Osteocyte (in vitro differentiated cells): Measurements from ENCODE around the gene ALKBH4. TPM values are rescaled to one million over a fixed set of nuclear protein-coding genes. Genes with fewer than 3 reads are reported as not detected.
"Not testable (repeated sequence)": the region's sequence is repeated elsewhere in the genome, so short reads cannot be mapped to it uniquely, and the experiment has no call there.

Experiments used
- DNase-seq: peaks from one replicate; pipeline ENCODE4 v3.0.0; 2021; ENCODE audit warnings: mixed read lengths; ENCODE audit not compliant: unreplicated experiment; ENCODE audit errors: extremely low spot score
- H3K27ac Mint-ChIP-seq: one replicate; pipeline ENCODE4 v1.8.0; 2021; ENCODE audit warnings: mild to moderate bottlenecking, mixed read lengths; ENCODE audit not compliant: unreplicated experiment
- H3K27me3 Mint-ChIP-seq: one replicate; pipeline ENCODE4 v1.8.0; 2021; ENCODE audit warnings: mixed read lengths; ENCODE audit not compliant: unreplicated experiment
- H3K36me3 Mint-ChIP-seq: one replicate; pipeline ENCODE4 v1.8.0; 2021; ENCODE audit warnings: mixed read lengths; ENCODE audit not compliant: unreplicated experiment
- H3K4me1 Mint-ChIP-seq: one replicate; pipeline ENCODE4 v1.8.0; 2021; ENCODE audit warnings: mixed read lengths; ENCODE audit not compliant: unreplicated experiment
- H3K4me3 Mint-ChIP-seq: one replicate; pipeline ENCODE4 v1.8.0; 2021; ENCODE audit warnings: mild to moderate bottlenecking, moderate library complexity, mixed read lengths; ENCODE audit not compliant: unreplicated experiment
- H3K9me3 Mint-ChIP-seq: one replicate; pipeline ENCODE4 v1.8.0; 2021; ENCODE audit warnings: mixed read lengths; ENCODE audit not compliant: unreplicated experiment
- total RNA-seq: library from RNA; stranded (reverse); gene quantifications from 2 replicates; pipeline ENCODE4 v1.2.1, GENCODE V29; 2021
- TF ChIP-seq, protein P1 (sequence below): fragments of 200-600 bp; sonication (generic); IDR thresholded peaks from 2 replicates; pipeline ENCODE4 v1.5.0; 2021; ENCODE audit warnings: antibody characterized with exemption, mild to moderate bottlenecking, moderate library complexity

Gene ALKBH4
- total RNA-seq, 1 donor from 2014 or later: 13.9 TPM

DNA sequence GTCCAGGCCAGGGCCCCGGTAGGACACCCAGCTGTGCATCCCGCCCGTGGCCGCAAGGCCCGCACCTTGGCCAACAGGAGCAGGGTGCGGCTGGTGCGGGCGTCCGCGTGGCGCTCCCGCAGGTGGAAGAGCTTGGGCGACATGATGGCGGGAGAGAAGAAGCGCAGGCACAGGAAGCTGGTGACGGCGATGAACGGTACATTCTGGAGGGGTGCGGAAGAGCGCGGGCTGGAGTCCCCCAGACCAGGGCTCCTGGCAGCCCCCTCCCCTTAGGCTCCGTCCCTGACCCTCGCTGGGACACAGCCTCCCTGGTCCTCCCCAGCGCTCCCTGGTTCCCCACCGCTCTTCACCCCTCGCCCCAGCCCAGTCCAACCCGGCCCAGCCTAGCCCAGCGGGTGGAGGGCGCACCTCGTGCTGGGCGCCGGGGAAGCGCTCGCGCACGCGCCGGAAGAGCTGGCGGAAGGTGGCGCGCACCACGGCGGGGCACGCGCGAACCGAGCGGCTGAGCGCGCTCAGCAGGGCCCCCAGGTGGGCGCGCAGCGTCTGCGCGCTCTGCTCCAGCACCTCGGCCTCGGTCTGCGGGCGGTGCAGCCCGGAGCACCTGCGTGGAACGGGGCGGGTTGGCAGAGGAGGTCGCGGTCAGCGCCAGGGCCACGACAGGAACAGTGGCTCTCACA is 29.9 kb upstream of the ALKBH4 start:
- not testable (repeated sequence) for H3K27ac Mint-ChIP-seq, H3K36me3 Mint-ChIP-seq, H3K9me3 Mint-ChIP-seq, H3K4me3 Mint-ChIP-seq, H3K27me3 Mint-ChIP-seq, H3K4me1 Mint-ChIP-seq, DNase-seq

DNA sequence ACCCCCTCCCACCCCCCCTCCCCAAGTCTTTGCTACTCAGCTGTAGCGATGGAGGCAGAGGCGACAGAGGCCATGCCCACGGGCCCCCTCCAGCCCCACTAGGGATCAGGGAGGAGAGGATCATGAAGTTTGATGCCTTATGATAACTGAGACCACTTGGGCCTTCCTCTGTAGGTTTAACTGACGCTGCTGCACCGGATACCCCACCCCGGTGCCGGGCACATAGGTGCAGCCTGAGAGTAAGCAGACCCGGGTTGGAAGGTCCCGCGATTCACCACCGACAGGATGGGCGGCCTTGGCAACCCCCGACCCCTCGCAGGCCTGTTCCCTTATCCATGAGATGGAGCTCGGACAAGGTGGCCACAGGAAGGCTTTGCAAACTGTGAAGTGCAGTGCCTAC is 29.4 kb upstream of the ALKBH4 start:
- H3K9me3 Mint-ChIP-seq, H3K4me1 Mint-ChIP-seq, H3K27ac Mint-ChIP-seq, H3K4me3 Mint-ChIP-seq, H3K27me3 Mint-ChIP-seq, H3K36me3 Mint-ChIP-seq, DNase-seq: not testable (repeated sequence)

DNA sequence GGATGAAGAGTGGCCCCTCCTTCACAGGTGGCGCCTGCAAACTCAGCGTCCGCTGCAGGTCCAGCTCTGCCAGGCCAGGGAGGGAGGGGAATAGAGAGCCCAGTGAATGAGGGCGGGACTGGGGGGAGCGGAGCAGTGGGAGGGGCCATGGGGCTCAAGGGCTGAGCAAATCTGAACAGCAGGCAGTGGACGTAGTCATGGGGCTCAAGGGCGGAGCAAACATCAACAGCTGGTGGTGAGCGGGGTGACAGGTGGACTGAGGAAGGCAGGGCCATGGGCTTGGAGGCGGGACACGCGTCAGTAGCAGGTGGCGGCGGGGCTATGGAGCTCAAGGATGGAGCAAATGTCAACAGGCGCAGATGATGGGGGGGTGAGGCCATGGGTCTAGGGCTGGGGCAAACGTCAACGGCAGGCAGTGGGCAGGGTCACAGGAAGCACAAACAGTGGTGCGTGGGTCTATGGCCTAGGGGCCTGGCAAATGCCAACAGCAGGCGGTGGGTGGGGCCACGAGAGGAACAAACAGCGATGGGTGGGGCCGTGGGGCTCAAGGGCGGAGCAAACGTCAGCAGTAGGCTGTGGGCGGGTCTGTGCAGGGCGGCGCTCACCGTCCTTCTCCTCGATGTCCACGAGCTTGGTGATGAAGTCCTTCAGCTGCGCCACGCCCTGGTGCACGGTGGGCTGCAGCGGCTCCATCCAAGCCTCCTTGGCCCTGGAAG is 28.7 kb upstream of the ALKBH4 start:
- not testable (repeated sequence) for H3K36me3 Mint-ChIP-seq, DNase-seq, H3K4me1 Mint-ChIP-seq, H3K27ac Mint-ChIP-seq, H3K27me3 Mint-ChIP-seq, H3K9me3 Mint-ChIP-seq, H3K4me3 Mint-ChIP-seq

DNA sequence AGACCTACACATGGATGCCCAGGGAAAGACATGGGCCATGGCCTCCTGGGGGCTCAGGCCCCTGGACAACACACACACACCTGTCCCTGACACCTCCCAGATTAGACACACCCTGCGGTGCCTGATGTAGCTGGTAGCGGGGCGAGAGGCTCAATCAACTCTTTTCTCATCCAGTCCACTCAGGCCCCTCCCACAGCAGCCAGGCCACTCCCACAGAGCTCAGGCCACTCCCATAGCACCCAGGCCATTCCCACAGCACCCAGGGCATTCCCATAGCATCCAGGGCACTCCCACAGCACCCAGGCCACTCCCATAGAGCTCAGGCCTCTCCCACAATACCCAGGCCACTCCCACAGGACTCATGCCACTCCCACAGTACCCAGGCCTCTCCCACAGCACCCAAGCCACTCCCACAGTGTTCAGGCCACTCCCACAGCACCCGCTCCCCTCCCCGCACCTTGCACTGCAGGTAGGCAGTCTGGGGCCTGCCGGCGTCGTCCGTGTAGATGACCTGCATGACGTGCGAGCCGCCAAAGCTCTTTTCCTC is 25.9 kb upstream of the ALKBH4 start:
- not testable (repeated sequence) for H3K9me3 Mint-ChIP-seq, H3K4me3 Mint-ChIP-seq, H3K27ac Mint-ChIP-seq, H3K36me3 Mint-ChIP-seq, H3K27me3 Mint-ChIP-seq, H3K4me1 Mint-ChIP-seq, DNase-seq

DNA sequence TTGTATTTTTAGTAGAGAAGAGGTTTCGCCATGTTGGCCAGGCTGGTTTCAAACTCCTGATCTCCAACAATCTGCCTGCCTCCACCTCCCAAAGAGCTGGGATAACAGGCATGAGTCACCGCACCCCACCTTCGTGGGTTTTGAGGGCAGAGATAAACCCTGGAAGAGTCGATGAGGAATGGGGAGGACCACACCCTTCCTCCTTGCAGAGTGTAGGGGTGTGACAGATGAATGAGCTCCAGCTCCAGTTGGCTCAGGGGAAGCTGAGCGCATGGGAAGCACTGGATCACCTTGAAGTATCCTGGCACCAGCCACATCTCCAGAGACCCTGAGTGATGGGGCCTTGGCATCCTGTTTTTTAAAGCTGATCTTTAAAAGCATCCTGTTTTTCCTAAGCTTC is 19.7 kb upstream of the ALKBH4 start:
- not testable (repeated sequence) for H3K36me3 Mint-ChIP-seq, H3K4me3 Mint-ChIP-seq, H3K27me3 Mint-ChIP-seq, DNase-seq, H3K27ac Mint-ChIP-seq, H3K9me3 Mint-ChIP-seq, H3K4me1 Mint-ChIP-seq

DNA sequence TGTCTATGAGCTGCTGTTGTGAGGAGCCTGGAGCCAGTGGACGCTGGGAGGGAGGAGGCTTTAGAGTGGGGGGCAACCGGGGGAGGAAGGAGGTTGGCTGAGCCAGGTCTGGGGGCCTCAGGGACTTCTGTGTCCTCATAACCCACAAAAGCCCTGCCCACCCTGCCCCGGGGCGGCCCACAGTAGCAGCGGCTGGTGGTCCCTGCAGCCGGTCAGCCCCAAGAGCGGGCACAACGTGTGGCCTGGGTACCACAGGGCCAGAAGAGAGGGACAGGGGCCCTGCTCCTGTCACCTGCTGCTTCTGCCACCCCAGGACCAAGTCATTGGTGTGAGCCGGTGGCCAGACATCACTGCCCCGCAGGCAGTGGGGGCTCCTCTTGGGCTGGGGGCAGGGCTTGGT is 17.3 kb upstream of the ALKBH4 start:
- not testable (repeated sequence) for H3K27ac Mint-ChIP-seq, H3K4me3 Mint-ChIP-seq, H3K9me3 Mint-ChIP-seq, H3K36me3 Mint-ChIP-seq, H3K4me1 Mint-ChIP-seq, H3K27me3 Mint-ChIP-seq
- DNase-seq: peak; percentile 76

DNA sequence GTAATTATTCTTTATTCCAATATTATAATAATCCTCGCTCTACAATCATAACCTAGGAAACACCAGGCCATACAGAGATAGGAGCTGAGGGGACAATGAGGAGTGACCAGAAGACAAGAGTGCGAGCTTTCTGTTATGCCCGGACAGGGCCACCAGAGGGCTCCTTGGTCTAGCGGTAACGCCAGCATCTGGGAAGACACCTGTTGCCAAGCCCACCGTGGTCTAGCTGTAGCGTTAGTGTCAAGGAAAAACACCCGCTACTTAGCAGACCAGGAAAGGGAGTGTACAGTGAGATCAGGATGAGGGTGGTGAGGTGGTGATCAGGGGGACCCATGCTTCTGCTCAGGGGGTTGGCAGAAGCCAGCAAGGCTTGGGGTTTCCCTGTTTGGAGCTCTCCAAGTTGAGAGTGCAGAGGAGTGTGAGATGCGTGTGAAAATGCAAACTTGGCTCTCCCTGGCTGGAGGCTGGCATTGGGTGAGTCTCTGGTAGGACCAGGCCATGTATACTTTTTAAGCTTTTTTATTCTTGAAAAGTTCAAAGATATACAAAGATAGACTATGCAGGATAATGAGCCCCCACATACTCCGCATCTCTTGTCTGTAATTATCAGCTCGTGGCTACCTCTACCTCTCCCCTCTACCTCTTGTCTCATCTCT is 15.4 kb upstream of the ALKBH4 start:
- H3K36me3 Mint-ChIP-seq, H3K27me3 Mint-ChIP-seq, H3K4me3 Mint-ChIP-seq, H3K9me3 Mint-ChIP-seq, H3K4me1 Mint-ChIP-seq, H3K27ac Mint-ChIP-seq: not testable (repeated sequence)
- TF ChIP-seq, protein P1, sequence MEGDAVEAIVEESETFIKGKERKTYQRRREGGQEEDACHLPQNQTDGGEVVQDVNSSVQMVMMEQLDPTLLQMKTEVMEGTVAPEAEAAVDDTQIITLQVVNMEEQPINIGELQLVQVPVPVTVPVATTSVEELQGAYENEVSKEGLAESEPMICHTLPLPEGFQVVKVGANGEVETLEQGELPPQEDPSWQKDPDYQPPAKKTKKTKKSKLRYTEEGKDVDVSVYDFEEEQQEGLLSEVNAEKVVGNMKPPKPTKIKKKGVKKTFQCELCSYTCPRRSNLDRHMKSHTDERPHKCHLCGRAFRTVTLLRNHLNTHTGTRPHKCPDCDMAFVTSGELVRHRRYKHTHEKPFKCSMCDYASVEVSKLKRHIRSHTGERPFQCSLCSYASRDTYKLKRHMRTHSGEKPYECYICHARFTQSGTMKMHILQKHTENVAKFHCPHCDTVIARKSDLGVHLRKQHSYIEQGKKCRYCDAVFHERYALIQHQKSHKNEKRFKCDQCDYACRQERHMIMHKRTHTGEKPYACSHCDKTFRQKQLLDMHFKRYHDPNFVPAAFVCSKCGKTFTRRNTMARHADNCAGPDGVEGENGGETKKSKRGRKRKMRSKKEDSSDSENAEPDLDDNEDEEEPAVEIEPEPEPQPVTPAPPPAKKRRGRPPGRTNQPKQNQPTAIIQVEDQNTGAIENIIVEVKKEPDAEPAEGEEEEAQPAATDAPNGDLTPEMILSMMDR: peak; percentile 45
- peak; percentile 84 for DNase-seq

DNA sequence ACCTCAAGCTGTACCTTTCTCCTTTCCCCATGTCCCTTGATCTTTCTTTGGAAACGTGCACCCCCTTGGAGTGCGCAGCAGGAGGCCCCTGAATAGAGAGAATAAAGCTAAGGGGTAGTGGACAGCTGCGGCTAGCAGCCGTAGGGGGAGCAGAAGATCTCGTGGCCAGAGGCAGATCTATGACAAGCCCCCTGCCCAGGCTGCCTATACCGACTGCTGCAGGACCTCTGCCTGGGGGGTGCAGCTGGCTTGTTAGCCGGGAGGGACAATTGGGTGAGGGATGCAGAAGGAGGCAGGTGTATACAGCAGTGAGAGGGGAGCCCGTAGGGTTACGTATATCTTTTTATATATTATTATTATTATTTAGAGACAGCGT is 14.5 kb upstream of the ALKBH4 start:
- not testable (repeated sequence) for H3K4me3 Mint-ChIP-seq, H3K27me3 Mint-ChIP-seq, DNase-seq, H3K4me1 Mint-ChIP-seq, H3K9me3 Mint-ChIP-seq, H3K36me3 Mint-ChIP-seq, H3K27ac Mint-ChIP-seq
